Coronary artery (tissue), 2 donors: Measurements from ENCODE around the gene ARRB1.

Source experiments
- DNase-seq: peaks from one replicate; pipeline ENCODE4 v3.0.0-alpha.2; 2017; ENCODE audit warnings: low spot score
- H3K27ac ChIP-seq, 2 donors: fragments of 200-600 bp; sonication (generic); one replicate each; pipeline ENCODE4 v1.5.1; 2016 to 2019
- H3K4me3 ChIP-seq: fragments of 200-600 bp; sonication (generic); 2 replicates; pipeline ENCODE4 v1.5.1; 2016; ENCODE audit warnings: mild to moderate bottlenecking, moderate library complexity
- CTCF ChIP-seq: fragments of 200-600 bp; sonication (generic); IDR thresholded peaks from one replicate; pipeline ENCODE4 v1.5.1; 2019; ENCODE audit warnings: antibody characterized with exemption

The ARRB1 gene

GRCh38 chr11:75241036-75241905 is 110.2 kb downstream of the ARRB1 start:
- Histone ChIP-seq H3K4me3 (peak overlapping the region; percentile 71), H3K27ac (no peak overlapping the region)
- peak; percentile 91 for TF ChIP-seq CTCF

GRCh38 chr11:75240311-75241035 is 111.0 kb downstream of the ARRB1 start, which contains the start of gene TPBGL:
TSS of gene TPBGL (plus strand) at chr11:75240774. CDS start at chr11:75241050, 276 bp downstream.
- H3K4me3 ChIP-seq = peak within 1 kb of the TSS; percentile 71
- TF ChIP-seq CTCF = no peak
- peak; percentile 63 for DNase-seq
- H3K27ac ChIP-seq = no peak within 1 kb of the TSS

More at GRCh38 chr11:75241036-75241905, 110.2 kb downstream of the ARRB1 start:
- peak; percentile 47 for DNase-seq

- Histone ChIP-seq H3K27ac (no peak overlapping the region), H3K4me3 (no peak overlapping the region)
- peak; percentile 33 for DNase-seq
- TF ChIP-seq CTCF = no peak
These were observed 111.8 kb downstream of the ARRB1 start for GRCh38 chr11:75239531-75240290.

- no peak overlapping the region for H3K4me3 ChIP-seq
- no peak for TF ChIP-seq CTCF
- DNase-seq = peak; percentile 22
- H3K27ac ChIP-seq = no peak overlapping the region
These were observed 112.6 kb downstream of the ARRB1 start for GRCh38 chr11:75238595-75239440.

- TF ChIP-seq CTCF = no peak
- H3K27ac ChIP-seq = no peak overlapping the region
- no peak overlapping the region for H3K4me3 ChIP-seq
- DNase-seq = no peak
These were observed 114.4 kb downstream of the ARRB1 start for GRCh38 chr11:75237050-75237449.

GRCh38 chr11:75236062-75236461 is 115.4 kb downstream of the ARRB1 start:
- TF ChIP-seq CTCF = no peak
- H3K4me3 ChIP-seq = no peak overlapping the region
- no peak overlapping the region for H3K27ac ChIP-seq
- DNase-seq = peak; percentile 17
